AG09309 (cell line): ENCODE data around the gene KCNC4.

Experiments
- DNase-seq: peaks from one replicate; pipeline ENCODE4 v3.0.0-alpha.2; 2010; ENCODE audit warnings: low read depth
- H3K4me3 ChIP-seq: 2 replicates; pipeline ENCODE4 v1.5.1; 2011; ENCODE audit warnings: mild to moderate bottlenecking, low read depth, low read length, moderate library complexity; ENCODE audit not compliant: control insufficient read depth
- CTCF ChIP-seq: IDR thresholded peaks from 2 replicates; pipeline ENCODE4 v1.5.1; 2011; ENCODE audit warnings: mild to moderate bottlenecking, low read depth, low read length, inconsistent platforms; ENCODE audit not compliant: insufficient read depth, control insufficient read depth; ENCODE audit errors: missing control alignments

Gene KCNC4

GRCh38 chr1:110235181-110235833 is 25.2 kb downstream of the KCNC4 start:
- DNase-seq: no peak
- no peak overlapping the region for H3K4me3 ChIP-seq
- no peak for TF ChIP-seq CTCF

DNA sequence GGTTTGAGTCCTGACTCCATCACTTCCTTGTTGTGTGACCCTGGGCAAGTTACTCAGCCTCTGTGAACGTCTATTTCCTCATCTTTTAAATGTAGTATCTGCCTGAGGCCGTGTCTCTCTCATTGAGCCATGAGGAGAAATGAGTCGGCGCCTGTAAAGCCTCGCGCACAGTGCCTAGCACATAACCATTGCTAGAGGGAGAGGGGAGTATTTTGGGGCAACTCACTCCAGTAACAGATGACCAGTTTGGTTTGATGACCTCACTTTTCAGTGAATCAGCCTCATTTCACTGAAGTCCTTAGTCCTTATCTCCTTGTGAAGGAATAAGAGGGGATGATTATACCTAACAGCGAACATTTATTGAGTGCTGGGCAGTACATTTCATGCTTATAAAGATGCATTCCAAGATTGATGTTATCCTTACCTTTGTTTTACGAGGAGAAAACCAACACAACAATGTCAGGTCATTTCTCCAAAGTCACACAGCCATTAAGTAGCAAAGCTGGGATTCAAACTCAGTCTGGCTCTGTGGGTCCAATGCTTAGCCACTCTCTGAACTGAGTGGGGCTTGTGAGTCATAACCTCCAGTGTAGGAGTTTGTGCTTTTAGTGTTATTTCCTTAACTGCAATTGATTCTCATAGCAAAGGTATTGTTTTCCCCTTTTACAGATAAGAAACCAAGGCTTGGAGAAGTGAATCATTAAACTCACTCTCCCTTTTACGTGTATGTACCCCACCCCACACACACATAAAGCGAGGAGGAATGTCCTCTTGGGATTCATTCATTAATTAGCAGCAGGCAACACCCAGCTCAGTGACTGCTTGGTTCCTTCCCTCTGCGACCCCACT is 25.9 kb downstream of the KCNC4 start:
- DNase-seq: peak; percentile 83
- no peak for TF ChIP-seq CTCF
- no peak overlapping the region for H3K4me3 ChIP-seq

- no peak overlapping the region for H3K4me3 ChIP-seq
Measured at GRCh38 chr1:110237386-110238152, 27.5 kb downstream of the KCNC4 start.

DNA sequence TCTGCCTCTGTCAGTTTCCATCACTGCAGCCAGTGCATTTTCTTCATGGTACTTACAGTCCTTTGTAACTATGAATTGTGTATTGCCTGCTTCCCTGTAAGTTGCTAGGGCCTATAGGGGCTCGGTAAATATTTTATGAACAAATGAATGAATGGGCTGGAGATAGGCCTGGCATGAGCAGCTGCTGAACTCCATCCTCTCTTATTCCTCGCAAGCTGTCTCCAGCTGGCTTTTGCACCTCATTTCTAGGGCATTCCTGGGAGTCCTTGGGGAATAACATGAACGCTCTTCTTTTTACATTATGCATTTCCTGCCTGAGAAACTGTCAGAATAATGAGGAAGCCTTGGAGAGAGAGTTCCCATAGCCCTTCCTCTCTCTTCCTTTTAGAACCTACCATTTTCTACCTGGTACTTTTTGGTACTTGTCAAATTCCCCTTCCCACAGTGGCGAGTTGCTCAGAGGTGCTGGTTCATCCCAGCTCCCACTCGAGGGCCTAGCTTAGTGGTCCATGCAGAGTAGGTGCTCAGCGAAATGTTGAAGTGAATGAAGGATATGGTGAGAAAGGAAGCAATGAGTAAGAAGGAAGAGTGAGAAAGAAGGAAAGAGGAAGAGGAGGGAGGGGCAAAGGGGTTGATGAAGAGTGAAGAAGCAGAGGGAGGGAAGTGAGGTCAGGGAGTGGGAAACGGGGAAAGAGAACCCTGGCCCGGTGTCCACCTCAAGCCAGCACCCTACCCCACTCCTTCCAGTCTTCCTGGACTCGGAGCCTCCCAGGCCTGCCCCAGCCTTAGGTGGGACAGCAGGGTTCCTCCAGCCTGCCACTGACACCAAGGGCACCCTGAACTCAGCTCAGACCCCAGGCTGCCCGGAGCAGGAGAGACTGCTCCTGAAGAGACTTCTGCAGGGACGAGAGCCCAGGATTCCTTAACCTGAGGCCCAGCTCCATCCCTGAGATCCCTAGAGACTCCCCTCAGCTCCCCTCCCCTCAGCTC is 29.6 kb downstream of the KCNC4 start:
- TF ChIP-seq CTCF: no peak
- no peak overlapping the region for H3K4me3 ChIP-seq
- DNase-seq: no peak

More at GRCh38 chr1:110237386-110238152, 27.5 kb downstream of the KCNC4 start:
- TF ChIP-seq CTCF: no peak
- DNase-seq: no peak

GRCh38 chr1:110240476-110241210 is 30.5 kb downstream of the KCNC4 start:
- TF ChIP-seq CTCF: no peak
- H3K4me3 ChIP-seq: no peak overlapping the region
- no peak for DNase-seq
